Activated CD8-positive, alpha-beta memory T cell treated with anti-CD3 and anti-CD28 coated beads, Interleukin-2, amount 10 ng/mL, durations not matched to agents 7 days and 5 days (primary cell): ENCODE measurements around the gene FDCSP. TPM values are rescaled to one million over a fixed set of nuclear protein-coding genes. Genes with fewer than 3 reads are reported as not detected.

Source experiments
- ATAC-seq: fragments of 150-1000 bp; cut with Tn5 transposase; one replicate; pipeline ENCODE4 v1.10.0; 2021; ENCODE audit warnings: moderate library complexity
- CTCF ChIA-PET: fragments of 350-600 bp; sonication (Branson Sonifier 250); formaldehyde crosslinking; loops from one replicate; lab custom pipeline; 2021; ENCODE audit warnings: antibody characterized with exemption; lab: Charles Lee
- DNase-seq: peaks from one replicate; pipeline ENCODE4 v3.0.0-alpha.2; 2020
- H3K27ac Mint-ChIP-seq: one replicate; pipeline ENCODE4 v1.8.0; 2021; ENCODE audit warnings: mild to moderate bottlenecking, mixed read lengths
- H3K27me3 Mint-ChIP-seq: one replicate; pipeline ENCODE4 v1.8.0; 2021; ENCODE audit warnings: mixed read lengths
- H3K36me3 Mint-ChIP-seq: one replicate; pipeline ENCODE4 v1.8.0; 2021; ENCODE audit warnings: mild to moderate bottlenecking, mixed read lengths
- H3K4me1 Mint-ChIP-seq: one replicate; pipeline ENCODE4 v1.8.0; 2021; ENCODE audit warnings: mixed read lengths
- H3K4me3 Mint-ChIP-seq: one replicate; pipeline ENCODE4 v1.8.0; 2021; ENCODE audit warnings: mild to moderate bottlenecking, moderate library complexity, mixed read lengths
- H3K9me3 Mint-ChIP-seq: one replicate; pipeline ENCODE4 v1.8.0; 2022; ENCODE audit warnings: low read depth, mixed read lengths
- total RNA-seq, 2 experiments: library from RNA; stranded (reverse); gene quantifications; one replicate each; pipeline ENCODE4 v1.2.3, GENCODE V29; 2021

FDCSP gene
- total RNA-seq: not detected

DNA sequence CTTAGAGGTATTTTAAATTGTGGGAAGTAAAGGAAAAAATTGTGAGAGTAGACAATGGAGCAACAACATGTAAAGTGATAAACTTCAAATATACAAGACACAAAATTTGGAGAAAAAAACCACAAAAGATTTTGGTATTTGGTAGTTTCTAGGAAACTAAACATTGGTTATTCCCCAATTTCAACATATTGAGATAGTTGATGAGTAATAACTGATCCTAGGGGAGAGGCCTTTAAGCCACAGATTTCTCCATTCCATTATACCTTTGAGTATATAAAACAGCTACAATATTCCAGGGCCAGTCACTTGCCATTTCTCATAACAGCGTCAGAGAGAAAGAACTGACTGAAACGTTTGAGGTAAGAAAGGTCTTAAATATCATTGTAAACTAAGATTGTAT is at the start of gene FDCSP:
Gene FDCSP (plus strand): TSS at position 301 of the 400 bp plus-strand sequence. CDS start 5,071 bp downstream, outside the sequence.
- no peaks in the 10 kb centered on the region for H3K9me3 Mint-ChIP-seq
- H3K27me3 Mint-ChIP-seq: no peaks in the 10 kb centered on the region
- no peaks in the 10 kb centered on the region for H3K36me3 Mint-ChIP-seq
- no peak within 1 kb of the TSS for H3K4me3 Mint-ChIP-seq
- no peaks in the 10 kb centered on the region for H3K4me1 Mint-ChIP-seq
- DNase-seq (no peak), ATAC-seq (no peak)
- no peak within 1 kb of the TSS for H3K27ac Mint-ChIP-seq
- CTCF ChIA-PET: no interaction called here

DNA sequence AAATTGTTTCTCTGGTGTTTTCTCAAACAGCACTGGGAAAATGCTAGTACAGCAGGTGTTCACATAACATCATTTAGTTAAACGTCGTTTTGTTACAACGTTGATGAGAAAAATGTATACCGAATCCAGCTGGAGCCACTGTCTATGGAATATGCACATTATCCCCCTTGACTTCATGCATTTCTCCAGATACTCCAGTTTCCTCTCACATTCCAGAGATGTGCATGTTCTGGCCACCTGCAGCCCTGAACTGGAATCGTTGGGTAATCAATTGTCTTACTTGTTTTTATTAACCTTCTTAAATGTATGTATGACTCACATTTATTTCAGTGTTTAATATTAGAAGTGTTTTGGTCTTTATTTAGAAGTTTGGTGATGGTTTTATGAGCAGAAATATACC is 48.8 kb upstream of the FDCSP start:
- Mint-ChIP-seq H3K36me3 (no peaks in the 10 kb centered on the region), H3K27me3 (no peaks in the 10 kb centered on the region), H3K9me3 (peaks cover 2% of the 10 kb centered on the region), H3K27ac (no peak overlapping the region), H3K4me1 (no peaks in the 10 kb centered on the region), H3K4me3 (no peak overlapping the region)
- ATAC-seq (no peak), DNase-seq (no peak)
- CTCF ChIA-PET: no interaction called here

DNA sequence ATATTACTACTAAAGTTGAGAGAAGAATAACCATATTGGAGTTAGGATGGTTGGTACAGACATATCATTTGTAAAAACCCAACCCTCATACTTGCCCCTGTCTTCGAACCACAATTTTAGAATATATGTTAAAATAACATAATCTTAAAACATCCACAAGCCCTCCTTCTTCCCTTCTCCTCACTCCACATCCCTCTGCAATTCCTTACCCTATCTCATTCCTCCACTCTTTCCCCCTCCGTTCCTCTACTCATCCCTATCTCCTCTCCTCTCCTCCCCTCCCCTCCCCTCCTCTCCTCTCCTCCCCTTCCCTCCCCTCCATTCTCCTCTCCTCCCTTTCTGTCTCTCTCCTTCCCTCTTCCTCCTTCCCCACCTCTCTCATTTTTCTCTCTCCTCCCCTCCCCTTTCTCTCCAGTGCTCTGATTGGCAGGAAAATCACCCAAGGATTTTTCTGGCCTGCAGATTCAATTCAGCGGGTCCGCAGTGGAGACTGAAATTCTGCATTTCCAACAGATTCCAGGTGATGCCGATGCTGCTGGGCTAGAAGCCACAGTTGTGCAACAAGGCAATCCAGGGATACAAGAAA is 47.8 kb upstream of the FDCSP start:
- H3K4me3 Mint-ChIP-seq: no peak overlapping the region
- no peaks in the 10 kb centered on the region for H3K4me1 Mint-ChIP-seq
- peaks cover 2% of the 10 kb centered on the region for H3K9me3 Mint-ChIP-seq
- H3K36me3 Mint-ChIP-seq: no peaks in the 10 kb centered on the region
- CTCF ChIA-PET: no interaction called here
- ATAC-seq (no peak), DNase-seq (no peak)
- no peak overlapping the region for H3K27ac Mint-ChIP-seq
- H3K27me3 Mint-ChIP-seq: no peaks in the 10 kb centered on the region

DNA sequence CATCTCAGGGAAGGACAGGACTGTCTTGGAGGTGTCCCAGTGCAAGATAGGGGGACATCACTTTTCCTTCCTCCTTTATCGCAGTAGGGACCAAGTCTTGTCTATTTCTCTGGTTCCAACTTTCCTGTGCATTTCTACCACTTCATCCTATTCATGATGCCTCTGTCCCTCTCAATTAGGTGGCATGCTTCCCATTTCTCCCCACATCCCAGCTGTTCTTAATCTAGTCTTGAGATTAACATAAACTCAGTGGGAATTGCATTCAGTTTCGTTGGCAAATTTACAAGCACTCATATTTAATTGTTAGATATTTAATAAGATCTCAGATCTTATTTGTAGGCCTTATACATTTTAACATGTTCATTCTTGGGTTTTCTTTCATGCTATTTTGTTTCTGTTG is 46.1 kb upstream of the FDCSP start:
- no peaks in the 10 kb centered on the region for H3K4me1 Mint-ChIP-seq
- CTCF ChIA-PET: no interaction called here
- H3K36me3 Mint-ChIP-seq: no peaks in the 10 kb centered on the region
- no peaks in the 10 kb centered on the region for H3K27me3 Mint-ChIP-seq
- H3K4me3 Mint-ChIP-seq: no peak overlapping the region
- H3K9me3 Mint-ChIP-seq: peaks cover 2% of the 10 kb centered on the region
- no peak for ATAC-seq
- no peak for DNase-seq
- H3K27ac Mint-ChIP-seq: no peak overlapping the region

DNA sequence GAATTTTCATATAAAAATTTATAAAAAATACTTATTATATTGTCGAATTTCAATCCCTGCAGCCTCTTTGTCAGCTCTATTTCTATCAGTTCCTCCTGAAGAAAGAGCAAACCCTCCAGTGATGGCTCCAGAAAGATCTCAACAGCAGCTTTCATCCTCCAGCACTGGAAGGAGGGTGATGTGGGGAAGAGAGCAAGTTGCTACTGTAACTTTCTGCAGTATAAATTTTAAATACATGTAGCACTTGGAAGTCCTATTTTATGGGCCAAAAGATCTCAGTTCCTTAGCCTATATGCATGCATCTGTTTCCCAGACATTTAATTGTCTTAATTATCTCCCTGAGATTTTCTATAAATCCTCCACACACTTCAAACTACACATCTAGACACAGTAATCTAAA is 44.1 kb upstream of the FDCSP start:
- Mint-ChIP-seq H3K4me1 (no peaks in the 10 kb centered on the region), H3K9me3 (peaks cover 2% of the 10 kb centered on the region), H3K27ac (no peak overlapping the region), H3K4me3 (no peak overlapping the region), H3K36me3 (no peaks in the 10 kb centered on the region), H3K27me3 (no peaks in the 10 kb centered on the region)
- ATAC-seq (no peak), DNase-seq (no peak)
- CTCF ChIA-PET: no interaction called here

DNA sequence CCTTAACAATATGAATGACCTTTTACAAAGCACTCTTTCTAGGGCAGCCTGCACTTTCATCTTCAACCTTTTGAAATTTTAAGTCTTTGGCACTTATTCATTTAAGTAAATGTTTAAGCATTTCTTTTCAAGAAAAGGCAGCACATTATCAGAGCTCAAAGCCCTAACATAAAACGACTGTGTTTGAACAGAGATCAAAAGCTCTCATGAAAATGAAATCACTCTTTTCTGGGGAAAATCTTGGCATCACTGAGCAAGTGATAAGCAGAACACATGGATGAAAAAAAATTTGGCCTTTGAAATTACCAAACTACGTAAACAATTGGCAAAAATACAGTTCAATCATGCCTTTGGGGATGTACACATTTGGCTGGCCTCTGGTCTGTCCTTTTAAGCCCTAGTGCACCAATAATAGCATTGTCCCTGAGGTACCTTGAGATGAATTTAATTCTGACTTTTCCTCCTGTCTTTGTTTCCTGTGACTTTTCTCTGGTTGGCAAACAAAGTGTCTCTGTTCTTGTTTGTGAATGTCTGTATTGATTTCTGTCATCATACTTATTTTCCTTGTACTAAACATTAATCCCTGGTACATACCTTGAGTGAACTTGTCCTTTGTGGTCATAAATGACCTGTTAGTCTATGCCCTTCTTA is 43.3 kb upstream of the FDCSP start:
- Mint-ChIP-seq H3K27me3 (no peaks in the 10 kb centered on the region), H3K27ac (no peak overlapping the region), H3K9me3 (peaks cover 2% of the 10 kb centered on the region), H3K4me3 (no peak overlapping the region), H3K36me3 (no peaks in the 10 kb centered on the region), H3K4me1 (no peaks in the 10 kb centered on the region)
- ATAC-seq (no peak), DNase-seq (no peak)
- CTCF ChIA-PET: interaction anchor here (0.8 to 1.4 kb wide), 3 partner anchors 8 to 493 kb away, joined by 3 to 4 read pairs (median 4); no protein-coding TSS in a partner anchor

DNA sequence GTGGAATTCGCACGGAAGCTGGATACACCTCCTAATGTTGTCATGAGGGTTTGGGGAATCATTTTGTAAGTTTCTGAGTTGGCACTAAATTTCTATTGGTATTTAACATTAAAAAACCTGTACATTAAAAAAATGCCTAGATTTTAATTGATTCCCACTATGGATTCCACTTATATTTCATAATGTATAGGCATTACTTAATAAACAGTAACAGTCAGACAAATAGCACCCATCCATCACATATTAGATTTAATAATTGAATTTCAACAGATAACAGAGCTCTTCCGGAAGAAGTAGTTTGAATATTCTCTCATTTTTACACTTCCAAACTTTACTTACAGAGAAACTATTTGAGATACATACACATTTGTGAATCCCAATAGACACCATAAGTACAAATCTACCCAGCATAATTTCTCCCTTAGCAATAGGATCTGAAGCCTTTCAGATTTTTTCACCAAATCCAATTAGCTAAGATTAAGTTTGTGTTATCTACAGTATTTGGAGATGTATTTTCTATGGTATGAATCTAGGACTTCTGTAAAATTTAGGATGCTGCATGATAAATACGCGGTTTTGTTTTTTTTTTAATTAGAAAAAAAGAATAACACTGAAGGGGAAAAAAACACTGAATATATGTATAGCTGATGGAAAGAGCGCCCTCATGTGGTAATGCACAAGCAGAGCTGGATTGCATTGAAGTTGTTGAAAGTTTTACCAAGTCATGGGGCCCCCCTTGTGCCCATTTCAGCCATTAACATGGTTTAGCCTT is 42.6 kb upstream of the FDCSP start:
- ATAC-seq (no peak), DNase-seq (peak; percentile 40)
- Mint-ChIP-seq H3K4me1 (no peaks in the 10 kb centered on the region), H3K36me3 (no peaks in the 10 kb centered on the region), H3K27ac (no peak overlapping the region), H3K4me3 (no peak overlapping the region), H3K27me3 (no peaks in the 10 kb centered on the region), H3K9me3 (peaks cover 2% of the 10 kb centered on the region)
- CTCF ChIA-PET: interaction anchor here (0.8 to 1.4 kb wide), 4 partner anchors 8 to 493 kb away, joined by 3 to 4 read pairs (median 4); no protein-coding TSS in a partner anchor

DNA sequence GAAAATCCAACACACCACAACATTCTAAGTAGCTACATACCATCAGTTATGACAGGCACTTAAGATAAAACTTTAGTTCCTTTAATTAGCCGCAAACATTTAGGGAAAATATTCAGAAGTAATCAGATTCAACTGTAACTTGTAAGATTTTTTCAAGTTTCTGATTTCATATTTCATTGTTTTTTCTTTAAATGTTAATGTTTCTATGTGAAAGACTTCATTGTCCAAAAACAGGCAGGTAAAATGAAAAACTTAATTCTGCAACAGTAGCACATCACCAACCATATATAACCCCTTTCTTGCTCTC is 42.0 kb upstream of the FDCSP start:
- Mint-ChIP-seq H3K4me3 (no peak overlapping the region), H3K27ac (no peak overlapping the region), H3K36me3 (no peaks in the 10 kb centered on the region), H3K4me1 (no peaks in the 10 kb centered on the region), H3K27me3 (no peaks in the 10 kb centered on the region), H3K9me3 (peaks cover 2% of the 10 kb centered on the region)
- ATAC-seq (no peak), DNase-seq (no peak)
- CTCF ChIA-PET: interaction anchor here (0.8 to 1.4 kb wide), 3 partner anchors 9 to 494 kb away, joined by 3 to 4 read pairs (median 4); no protein-coding TSS in a partner anchor

DNA sequence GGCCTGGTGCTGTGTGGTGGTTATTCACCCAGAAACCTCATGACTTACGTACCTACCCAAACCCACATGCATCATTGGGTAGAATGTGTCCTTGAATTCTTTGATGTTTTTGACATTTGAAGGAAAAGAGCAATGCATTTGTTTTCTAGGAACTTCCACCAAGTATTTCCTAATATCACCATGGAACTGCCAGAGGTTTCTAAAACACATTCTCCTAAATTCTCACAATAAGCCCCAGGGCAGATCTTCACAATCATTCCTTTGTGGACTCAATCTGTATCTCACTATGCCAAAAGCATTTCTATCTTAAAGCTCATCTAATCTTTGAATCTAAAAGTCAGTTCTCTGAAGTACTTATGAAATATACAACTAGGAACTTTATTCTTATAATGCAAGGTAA is 38.7 kb upstream of the FDCSP start:
- H3K27ac Mint-ChIP-seq: no peak overlapping the region
- DNase-seq: no peak
- H3K27me3 Mint-ChIP-seq: no peaks in the 10 kb centered on the region
- no peaks in the 10 kb centered on the region for H3K36me3 Mint-ChIP-seq
- H3K4me3 Mint-ChIP-seq: no peak overlapping the region
- no peaks in the 10 kb centered on the region for H3K4me1 Mint-ChIP-seq
- no peak for ATAC-seq
- CTCF ChIA-PET: no interaction called here
- H3K9me3 Mint-ChIP-seq: peaks cover 3% of the 10 kb centered on the region

DNA sequence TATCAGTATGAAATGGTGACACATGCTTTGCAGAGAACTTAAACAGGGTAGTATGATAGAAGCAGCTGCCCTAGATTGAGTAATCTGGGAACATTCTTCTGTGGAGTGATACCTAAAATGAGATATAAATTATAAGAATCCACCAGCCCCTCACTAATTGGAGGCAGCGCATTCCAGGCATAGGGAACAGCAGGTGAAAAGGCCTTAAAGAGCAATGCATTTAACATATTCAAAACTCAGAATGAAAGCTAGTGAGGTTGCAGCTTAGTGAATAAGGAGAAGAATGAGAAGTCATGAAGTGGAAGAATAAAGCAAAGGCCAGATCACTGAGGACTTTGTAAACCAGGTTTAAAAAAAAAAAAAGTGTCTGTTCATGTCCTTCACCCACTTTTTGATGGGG is 35.3 kb upstream of the FDCSP start:
- DNase-seq (no peak), ATAC-seq (no peak)
- CTCF ChIA-PET: no interaction called here
- Mint-ChIP-seq H3K9me3 (peaks cover 3% of the 10 kb centered on the region), H3K36me3 (no peaks in the 10 kb centered on the region), H3K4me1 (no peaks in the 10 kb centered on the region), H3K27me3 (no peaks in the 10 kb centered on the region), H3K27ac (no peak overlapping the region), H3K4me3 (no peak overlapping the region)

DNA sequence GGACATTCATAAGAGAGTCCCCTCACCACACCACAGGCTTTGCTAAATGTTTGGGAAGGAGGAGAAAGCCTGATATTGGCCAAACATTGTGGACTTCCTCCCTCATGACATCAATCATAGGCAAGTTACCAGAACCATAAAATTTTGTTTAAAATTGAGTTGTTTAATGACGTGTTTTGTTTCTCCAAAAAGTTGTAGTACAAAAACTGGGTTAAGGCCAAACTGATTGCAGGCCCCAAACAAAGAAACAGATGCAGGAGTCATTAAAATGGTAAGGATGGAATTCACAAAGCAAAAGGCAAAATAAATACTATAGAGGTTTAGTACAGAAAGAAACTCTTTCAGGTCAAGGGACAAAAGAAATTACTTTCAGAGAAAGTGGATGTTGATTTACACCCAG is 34.3 kb upstream of the FDCSP start:
- H3K27me3 Mint-ChIP-seq: no peaks in the 10 kb centered on the region
- DNase-seq (no peak), ATAC-seq (no peak)
- no peak overlapping the region for H3K4me3 Mint-ChIP-seq
- H3K9me3 Mint-ChIP-seq: peaks cover 3% of the 10 kb centered on the region
- no peaks in the 10 kb centered on the region for H3K4me1 Mint-ChIP-seq
- H3K36me3 Mint-ChIP-seq: no peaks in the 10 kb centered on the region
- CTCF ChIA-PET: no interaction called here
- H3K27ac Mint-ChIP-seq: no peak overlapping the region

DNA sequence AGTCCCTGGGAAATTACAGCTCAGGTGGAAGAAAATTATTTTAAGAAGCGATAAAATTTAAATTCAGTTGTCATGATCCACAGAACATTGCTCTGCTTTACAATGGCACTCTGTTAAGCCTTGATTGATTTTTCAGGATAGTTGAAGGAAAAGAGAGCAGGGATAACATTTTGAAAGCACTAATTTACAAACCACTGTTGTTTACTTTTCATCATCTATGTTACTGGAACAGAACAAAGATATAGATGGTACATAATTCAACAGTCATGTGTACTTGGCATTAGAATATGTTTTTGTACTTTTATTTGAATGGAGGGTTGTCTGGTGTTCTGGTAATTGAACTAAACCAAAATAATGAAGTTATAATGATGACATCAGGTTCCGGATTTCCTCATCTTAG is 33.0 kb upstream of the FDCSP start:
- DNase-seq: no peak
- Mint-ChIP-seq H3K4me1 (no peaks in the 10 kb centered on the region), H3K27ac (no peak overlapping the region), H3K27me3 (no peaks in the 10 kb centered on the region), H3K4me3 (no peak overlapping the region), H3K9me3 (peaks cover 3% of the 10 kb centered on the region), H3K36me3 (no peaks in the 10 kb centered on the region)
- ATAC-seq: no peak
- CTCF ChIA-PET: no interaction called here

DNA sequence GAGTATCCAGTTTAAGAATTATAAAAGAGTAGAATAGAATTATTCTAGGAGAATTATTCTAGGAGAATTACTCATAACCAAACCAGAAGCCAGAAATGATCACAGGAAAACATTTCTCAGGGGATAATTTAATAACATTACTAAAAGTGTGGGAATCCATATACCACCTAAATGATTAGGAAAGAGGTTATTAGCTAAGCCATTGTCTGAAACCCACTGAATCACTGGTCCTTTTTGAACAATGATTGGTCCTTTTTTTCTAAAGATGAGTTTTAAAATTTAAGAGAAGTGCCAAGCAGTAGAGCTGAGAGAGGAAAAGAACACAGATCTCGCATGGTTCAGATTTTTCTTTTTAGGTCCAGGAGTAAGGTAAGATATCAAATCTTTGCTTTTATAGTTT is 30.5 kb upstream of the FDCSP start, which contains the start of gene ODAM:
Gene ODAM (plus strand): TSS at position 301 of the 400 bp plus-strand sequence. CDS start 819 bp downstream, outside the sequence.
- H3K27me3 Mint-ChIP-seq: no peaks in the 10 kb centered on the region
- no peak within 1 kb of the TSS for H3K4me3 Mint-ChIP-seq
- H3K9me3 Mint-ChIP-seq: no peaks in the 10 kb centered on the region
- ATAC-seq (no peak), DNase-seq (no peak)
- no peaks in the 10 kb centered on the region for H3K36me3 Mint-ChIP-seq
- no peaks in the 10 kb centered on the region for H3K4me1 Mint-ChIP-seq
- no peak within 1 kb of the TSS for H3K27ac Mint-ChIP-seq
- CTCF ChIA-PET: no interaction called here

DNA sequence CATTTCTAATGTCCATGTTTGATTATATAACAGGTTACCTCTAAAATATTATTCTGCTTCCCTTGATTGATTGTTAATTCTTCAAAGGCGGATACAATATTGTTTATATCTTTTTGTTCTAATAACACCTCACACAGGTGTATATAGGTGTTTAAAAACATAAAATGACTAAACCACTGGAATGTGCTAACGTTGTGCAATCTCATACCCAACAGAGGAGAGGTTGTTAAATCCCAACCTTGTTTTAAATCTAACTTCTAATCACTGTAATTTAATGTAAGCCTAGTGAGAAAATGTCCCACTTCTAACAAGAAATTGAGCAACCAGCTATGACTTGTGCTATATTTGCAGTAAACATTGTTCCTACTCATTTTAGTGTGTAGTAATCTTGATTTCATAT is 29.1 kb upstream of the FDCSP start:
- DNase-seq: no peak
- Mint-ChIP-seq H3K27ac (no peak overlapping the region), H3K36me3 (no peaks in the 10 kb centered on the region), H3K4me1 (no peaks in the 10 kb centered on the region), H3K4me3 (no peak overlapping the region), H3K9me3 (no peaks in the 10 kb centered on the region), H3K27me3 (no peaks in the 10 kb centered on the region)
- no peak for ATAC-seq
- CTCF ChIA-PET: no interaction called here
